Body of pancreas (tissue), 4 donors: ENCODE data around the gene RPS6KA2.

ENCODE experiments used
- POLR2A ChIP-seq, 3 donors: fragments of 450-650 bp; IDR thresholded peaks; one replicate each; pipeline ENCODE4 v1.6.1; 2016; ENCODE audit warnings: antibody characterized with exemption in 3 of 3, mild to moderate bottlenecking in 2 of 3
- TF ChIP-seq, protein P1 (sequence below), 7 experiments: fragments of 450-650 bp in 4 of 7; fragments of 200-600 bp in 3 of 7; sonication (generic) in 3 of 7; IDR thresholded peaks; one replicate each; pipeline ENCODE4 v1.5.1; 2016 to 2019; ENCODE audit warnings: antibody characterized with exemption in 7 of 7

DNA sequence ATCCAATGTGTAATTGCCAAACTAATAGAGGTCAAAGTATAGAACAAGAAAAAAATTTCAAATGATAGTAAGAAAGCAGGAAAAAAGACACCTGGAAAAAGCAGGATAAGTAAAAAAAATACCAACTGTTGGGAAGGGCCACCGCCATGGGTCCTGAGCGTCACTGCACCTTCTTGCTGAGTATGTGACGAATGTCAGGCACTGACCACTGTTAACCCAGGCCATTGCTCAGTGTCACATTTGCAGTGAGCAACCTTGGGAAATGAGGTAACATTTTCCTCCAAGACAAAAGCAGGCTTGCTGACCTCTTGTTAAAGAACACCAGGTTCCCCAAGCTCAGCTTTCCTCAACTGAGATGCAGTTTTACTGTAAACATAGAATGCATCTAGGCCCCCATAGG is 15.6 kb upstream of the RPS6KA2 start:
- no peak for TF ChIP-seq POLR2A (IDR thresholded peaks at IDR 0.05)
- TF ChIP-seq, protein P1, sequence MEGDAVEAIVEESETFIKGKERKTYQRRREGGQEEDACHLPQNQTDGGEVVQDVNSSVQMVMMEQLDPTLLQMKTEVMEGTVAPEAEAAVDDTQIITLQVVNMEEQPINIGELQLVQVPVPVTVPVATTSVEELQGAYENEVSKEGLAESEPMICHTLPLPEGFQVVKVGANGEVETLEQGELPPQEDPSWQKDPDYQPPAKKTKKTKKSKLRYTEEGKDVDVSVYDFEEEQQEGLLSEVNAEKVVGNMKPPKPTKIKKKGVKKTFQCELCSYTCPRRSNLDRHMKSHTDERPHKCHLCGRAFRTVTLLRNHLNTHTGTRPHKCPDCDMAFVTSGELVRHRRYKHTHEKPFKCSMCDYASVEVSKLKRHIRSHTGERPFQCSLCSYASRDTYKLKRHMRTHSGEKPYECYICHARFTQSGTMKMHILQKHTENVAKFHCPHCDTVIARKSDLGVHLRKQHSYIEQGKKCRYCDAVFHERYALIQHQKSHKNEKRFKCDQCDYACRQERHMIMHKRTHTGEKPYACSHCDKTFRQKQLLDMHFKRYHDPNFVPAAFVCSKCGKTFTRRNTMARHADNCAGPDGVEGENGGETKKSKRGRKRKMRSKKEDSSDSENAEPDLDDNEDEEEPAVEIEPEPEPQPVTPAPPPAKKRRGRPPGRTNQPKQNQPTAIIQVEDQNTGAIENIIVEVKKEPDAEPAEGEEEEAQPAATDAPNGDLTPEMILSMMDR (IDR thresholded peaks at IDR 0.05): no peak
